A673 (cell line): ENCODE data around the gene UBE2D2. TPM values are rescaled to one million over a fixed set of nuclear protein-coding genes. Genes with fewer than 3 reads are reported as not detected.
"Not testable (repeated sequence)": the region's sequence is repeated elsewhere in the genome, so short reads cannot be mapped to it uniquely, and the experiment has no call there.

Experiments
- BruUV-seq: library from RNA; stranded (reverse); fragments of 400-500 nt; replicated peaks from 2 replicates; lab custom pipeline; 2021; lab: Mats Ljungman, UMichigan
- CTCF ChIA-PET: fragments of 300-600 bp; sonication (Branson Sonifier 250); formaldehyde crosslinking; loops from one replicate; lab custom pipeline; 2022; ENCODE audit warnings: antibody characterized with exemption; lab: Charles Lee
- POLR2A ChIA-PET: fragments of 300-600 bp; sonication (Branson Sonifier 250); formaldehyde crosslinking; loops from one replicate; lab custom pipeline; 2022; ENCODE audit warnings: antibody characterized with exemption; ENCODE audit not compliant: low non-redundant PET; lab: Charles Lee
- DNase-seq: peaks from one replicate; pipeline ENCODE4 v3.0.0-alpha.2; 2015; ENCODE audit warnings: low spot score
- H3K27ac ChIP-seq: fragments of 200-600 bp; sonication (generic); 2 replicates; pipeline ENCODE4 v1.5.1; 2016; ENCODE audit warnings: mixed run types, low read depth, mild to moderate bottlenecking, mixed read lengths, antibody characterized with exemption, low read length; ENCODE audit not compliant: poor library complexity, severe bottlenecking
- H3K27me3 ChIP-seq: fragments of 200-600 bp; sonication (generic); replicated peaks from 2 replicates; pipeline ENCODE4 v1.6.1; 2017; ENCODE audit warnings: mixed run types, low read depth, mild to moderate bottlenecking, mixed read lengths, antibody characterized with exemption, low read length; ENCODE audit not compliant: insufficient read depth, poor library complexity
- H3K36me3 ChIP-seq: fragments of 200-600 bp; sonication (generic); 2 replicates; pipeline ENCODE4 v1.6.1; 2016; ENCODE audit warnings: mixed run types, mild to moderate bottlenecking, mixed read lengths, antibody characterized with exemption, low read length; ENCODE audit not compliant: insufficient read depth, poor library complexity, severe bottlenecking
- H3K4me1 ChIP-seq: fragments of 200-600 bp; sonication (generic); 2 replicates; pipeline ENCODE4 v1.6.1; 2017; ENCODE audit warnings: mixed run types, mild to moderate bottlenecking, mixed read lengths, antibody characterized with exemption, low read length; ENCODE audit not compliant: insufficient read depth, poor library complexity, severe bottlenecking
- H3K4me3 ChIP-seq: fragments of 200-600 bp; sonication (generic); 2 replicates; pipeline ENCODE4 v1.5.1; 2016; ENCODE audit warnings: low read depth, mixed run types, mild to moderate bottlenecking, mixed read lengths, low read length; ENCODE audit not compliant: poor library complexity, severe bottlenecking
- H3K9me3 ChIP-seq: fragments of 200-600 bp; sonication (generic); 2 replicates; pipeline ENCODE4 v1.6.1; 2016; ENCODE audit warnings: mixed run types, low read depth, mild to moderate bottlenecking, mixed read lengths, antibody characterized with exemption, low read length; ENCODE audit not compliant: poor library complexity, severe bottlenecking
- CTCF ChIP-seq: fragments of 300-800, 200-600 bp; sonication (generic); conservative IDR thresholded peaks from 2 replicates; pipeline ENCODE4 v1.5.1; 2017; ENCODE audit warnings: low read depth, mild to moderate bottlenecking, antibody characterized with exemption, low read length, moderate library complexity, mixed read lengths
- EZH2 ChIP-seq: fragments of 200-600 bp; sonication (generic); IDR thresholded peaks from 2 replicates; pipeline ENCODE4 v1.6.1; 2017; ENCODE audit warnings: borderline replicate concordance, low read depth, mild to moderate bottlenecking, mixed read lengths, antibody characterized with exemption, low read length; ENCODE audit not compliant: poor library complexity, severe bottlenecking
- intact Hi-C: fragments of 100-400 bp; cut with micrococcal nuclease; formaldehyde crosslinking; loops from one replicate; pipeline ENCODE4 v1.10.0; 2022; ENCODE audit not compliant: unreplicated experiment
- total RNA-seq: library from RNA; stranded (reverse); gene quantifications from 2 replicates; pipeline ENCODE4 v1.2.3, GENCODE V29; 2021

UBE2D2 gene
- total RNA-seq, 1 experiment from 2014 or later = 186 TPM

- Histone ChIP-seq H3K36me3 (no peaks in the 10 kb centered on the region), H3K27ac (no peak overlapping the region), H3K4me1 (no peaks in the 10 kb centered on the region), H3K27me3 (no peaks in the 10 kb centered on the region), H3K9me3 (no peaks in the 10 kb centered on the region), H3K4me3 (no peak overlapping the region)
- BruUV-seq = no TSS peak
- TF ChIP-seq CTCF = no peak
- no peak for TF ChIP-seq EZH2
- ChIA-PET POLR2A (no interaction called here), CTCF (interaction anchor here (0.6 kb wide), 1 partner anchor 71 kb away, joined by 3 read pairs; no protein-coding TSS in a partner anchor)
- intact Hi-C loops = no loop called here
- DNase-seq = no peak
Measured at GRCh38 chr5:139549162-139549894, 11.8 kb upstream of the UBE2D2 start.

- DNase-seq, POLR2A ChIA-PET, H3K27me3 ChIP-seq, H3K9me3 ChIP-seq, H3K36me3 ChIP-seq, H3K4me1 ChIP-seq, BruUV-seq, CTCF ChIA-PET, intact Hi-C loops, H3K4me3 ChIP-seq, H3K27ac ChIP-seq: not testable (repeated sequence)
Measured at GRCh38 chr5:139550051-139550872, 10.9 kb upstream of the UBE2D2 start.

GRCh38 chr5:139551191-139551889, 9.8 kb upstream of the UBE2D2 start:
- Histone ChIP-seq H3K36me3 (no peaks in the 10 kb centered on the region), H3K4me1 (no peaks in the 10 kb centered on the region), H3K27me3 (no peaks in the 10 kb centered on the region), H3K9me3 (no peaks in the 10 kb centered on the region), H3K4me3 (no peak overlapping the region), H3K27ac (no peak overlapping the region)
- peak; percentile 28 for DNase-seq
- ChIA-PET CTCF (no interaction called here), POLR2A (no interaction called here)
- no peak for TF ChIP-seq CTCF
- TF ChIP-seq EZH2 = no peak
- BruUV-seq = no TSS peak
- intact Hi-C loops = no loop called here
